Measurements from ENCODE around the gene HNRNPA0. TPM values are rescaled to one million over a fixed set of nuclear protein-coding genes. Genes with fewer than 3 reads are reported as not detected.

HNRNPA0 gene
- total and polyA plus RNA-seq, 2 of the 4 experiments (the other 2 are of a cell fraction): 5.2 to 12.2 TPM

DNA sequence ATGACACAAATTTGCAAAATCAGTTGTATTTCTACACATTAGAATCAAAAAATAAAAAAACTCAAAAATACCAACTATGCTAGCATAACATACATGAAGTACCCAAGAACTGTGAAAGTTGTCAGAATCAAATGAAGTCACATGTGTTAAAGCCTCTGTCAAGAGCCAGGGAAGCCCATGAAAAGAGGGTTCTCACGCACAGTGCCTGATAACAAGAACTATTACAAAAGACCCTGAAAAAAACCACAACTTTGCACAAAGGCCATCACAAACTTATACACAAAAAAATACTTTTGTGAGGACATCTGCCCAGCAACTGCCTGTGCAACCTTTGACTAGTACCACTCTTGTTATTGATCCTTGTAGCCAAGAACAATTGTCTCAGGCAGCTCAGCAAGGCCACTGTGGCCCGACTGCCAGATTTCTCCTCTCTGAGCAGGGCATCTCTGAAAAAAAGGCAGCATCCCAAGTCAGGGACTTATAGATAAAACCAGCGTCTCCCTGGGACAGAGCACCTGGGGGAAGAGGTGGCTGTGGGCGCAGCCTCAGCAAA lies 28.9 kb upstream of the HNRNPA0 start:
- no peak overlapping the region for H3K23ac ChIP-seq (ENCODE audit: low read depth, low read length)
- intact Hi-C loops (cut with micrococcal nuclease) (no loop called here), dilution Hi-C loops (cut with HindIII; ENCODE audit: low sequenced_read_pairs, unreplicated experiment) (no loop called here), in situ Hi-C loops (cut with MboI; ENCODE audit: low sequenced_read_pairs) (no loop called here)
- H3K4me3 ChIP-seq (ENCODE audit: insufficient read depth, low read depth, low read length): no peak overlapping the region
- TF ChIP-seq POLR2A (IDR thresholded peaks at IDR 0.05; ENCODE audit: low read depth, low read length): no peak
- TF ChIP-seq SMC3 (IDR thresholded peaks at IDR 0.05; ENCODE audit: low read depth, low read length): no peak
- no peak for TF ChIP-seq MXI1 (IDR thresholded peaks at IDR 0.05; ENCODE audit: borderline replicate concordance, low read depth, low read length)
- TF ChIP-seq, protein P1, sequence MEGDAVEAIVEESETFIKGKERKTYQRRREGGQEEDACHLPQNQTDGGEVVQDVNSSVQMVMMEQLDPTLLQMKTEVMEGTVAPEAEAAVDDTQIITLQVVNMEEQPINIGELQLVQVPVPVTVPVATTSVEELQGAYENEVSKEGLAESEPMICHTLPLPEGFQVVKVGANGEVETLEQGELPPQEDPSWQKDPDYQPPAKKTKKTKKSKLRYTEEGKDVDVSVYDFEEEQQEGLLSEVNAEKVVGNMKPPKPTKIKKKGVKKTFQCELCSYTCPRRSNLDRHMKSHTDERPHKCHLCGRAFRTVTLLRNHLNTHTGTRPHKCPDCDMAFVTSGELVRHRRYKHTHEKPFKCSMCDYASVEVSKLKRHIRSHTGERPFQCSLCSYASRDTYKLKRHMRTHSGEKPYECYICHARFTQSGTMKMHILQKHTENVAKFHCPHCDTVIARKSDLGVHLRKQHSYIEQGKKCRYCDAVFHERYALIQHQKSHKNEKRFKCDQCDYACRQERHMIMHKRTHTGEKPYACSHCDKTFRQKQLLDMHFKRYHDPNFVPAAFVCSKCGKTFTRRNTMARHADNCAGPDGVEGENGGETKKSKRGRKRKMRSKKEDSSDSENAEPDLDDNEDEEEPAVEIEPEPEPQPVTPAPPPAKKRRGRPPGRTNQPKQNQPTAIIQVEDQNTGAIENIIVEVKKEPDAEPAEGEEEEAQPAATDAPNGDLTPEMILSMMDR (conservative IDR thresholded peaks at IDR 0.05; ENCODE audit: low read depth, low read length): no peak
- no peak for TF ChIP-seq CEBPB (IDR thresholded peaks at IDR 0.05; ENCODE audit: low read depth, low read length)
- no peak for TF ChIP-seq BHLHE40 (IDR thresholded peaks at IDR 0.05; ENCODE audit: low read depth, low read length)
- TF ChIP-seq MAZ (IDR thresholded peaks at IDR 0.05; ENCODE audit: borderline replicate concordance, low read depth, low read length): no peak
- TF ChIP-seq MAFK (IDR thresholded peaks at IDR 0.05; ENCODE audit: low read depth, low read length): no peak
- TF ChIP-seq RFX5 (IDR thresholded peaks at IDR 0.05; ENCODE audit: low read depth, low read length): no peak
- no peak for TF ChIP-seq ELK1 (IDR thresholded peaks at IDR 0.05; ENCODE audit: borderline replicate concordance, low read depth, low read length)
- TF ChIP-seq RCOR1 (IDR thresholded peaks at IDR 0.05; ENCODE audit: insufficient replicate concordance, low read length): no peak
- TF ChIP-seq NFE2L2 (IDR thresholded peaks at IDR 0.05; ENCODE audit: low read depth, low read length): no peak
- TF ChIP-seq, protein P2, sequence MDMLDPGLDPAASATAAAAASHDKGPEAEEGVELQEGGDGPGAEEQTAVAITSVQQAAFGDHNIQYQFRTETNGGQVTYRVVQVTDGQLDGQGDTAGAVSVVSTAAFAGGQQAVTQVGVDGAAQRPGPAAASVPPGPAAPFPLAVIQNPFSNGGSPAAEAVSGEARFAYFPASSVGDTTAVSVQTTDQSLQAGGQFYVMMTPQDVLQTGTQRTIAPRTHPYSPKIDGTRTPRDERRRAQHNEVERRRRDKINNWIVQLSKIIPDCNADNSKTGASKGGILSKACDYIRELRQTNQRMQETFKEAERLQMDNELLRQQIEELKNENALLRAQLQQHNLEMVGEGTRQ (IDR thresholded peaks at IDR 0.05; ENCODE audit: low read depth, low read length): no peak
- TF ChIP-seq CHD1 (IDR thresholded peaks at IDR 0.05; ENCODE audit: low read depth, low read length): no peak
- TF ChIP-seq FOS (IDR thresholded peaks at IDR 0.05; ENCODE audit: low read depth, low read length): no peak
- TF ChIP-seq RAD21 (IDR thresholded peaks at IDR 0.05; ENCODE audit: low read length): no peak
- H3K79me1 ChIP-seq (ENCODE audit: low read depth in 1 of 2, low read length in 2 of 2): no peaks in the 10 kb centered on the region
- no peak overlapping the region for H2AK5ac ChIP-seq (ENCODE audit: low read depth, low read length)
- no peak overlapping the region for H2AFZ ChIP-seq (replicated peaks; ENCODE audit: low read length, poor library complexity)
- H2BK20ac ChIP-seq (ENCODE audit: low read depth, low read length): no peak overlapping the region
- no peak overlapping the region for H4K5ac ChIP-seq (ENCODE audit: low read depth, low read length)
- H4K8ac ChIP-seq (ENCODE audit: low read depth in 2 of 2, low read length in 2 of 2): no peak overlapping the region
- no TSS peak for BruUV-seq (replicated peaks)
- peaks cover 4% of the 10 kb centered on the region for H3K27me3 ChIP-seq (ENCODE audit: control insufficient read depth, insufficient read depth, low read length)
- H3K4me1 ChIP-seq (ENCODE audit: control insufficient read depth, insufficient read depth, low read length): no peaks in the 10 kb centered on the region
- no peaks in the 10 kb centered on the region for H3K9me1 ChIP-seq (ENCODE audit: insufficient read depth, low read length)
- no peak overlapping the region for H3K56ac ChIP-seq (ENCODE audit: extremely low read depth, insufficient read depth, low read length)
- H3K18ac ChIP-seq (ENCODE audit: low read depth, low read length): no peak overlapping the region
- no peak overlapping the region for H3K9ac ChIP-seq (ENCODE audit: low read depth, low read length)
- ChIA-PET POLR2A (ENCODE audit: unreplicated experiment) (no interaction called here), CTCF (no interaction called here)
- H3K4me2 ChIP-seq (ENCODE audit: low read depth, low read length): no peak overlapping the region
- H2BK120ac ChIP-seq (ENCODE audit: low read depth, low read length): no peak overlapping the region
- H2BK5ac ChIP-seq (ENCODE audit: low read depth, low read length, poor library complexity, severe bottlenecking): no peak overlapping the region
- no peaks in the 10 kb centered on the region for H3K36me3 ChIP-seq (ENCODE audit: control insufficient read depth, insufficient read depth, low read length)
- WGBS, 2 experiments (ENCODE audit: extremely low coverage in 2 of 2, insufficient read length in 1 of 2): 20% methylated on average over 1 of the region's 4 CpGs; no CpG with 5 or more reads in 1 of the 2 experiments
- DNase-seq (no peak), ATAC-seq (ENCODE audit: low read depth) (no peak)
- H2BK15ac ChIP-seq (ENCODE audit: low read depth, low read length): no peak overlapping the region
- H3K4ac ChIP-seq (ENCODE audit: low read depth, low read length): no peak overlapping the region
- H3K9me3 ChIP-seq (ENCODE audit: control insufficient read depth, insufficient read depth, low read length): no peaks in the 10 kb centered on the region
- no peaks in the 10 kb centered on the region for H4K20me1 ChIP-seq (ENCODE audit: insufficient read depth, low read length)
- H2AK9ac ChIP-seq (replicated peaks; ENCODE audit: low read depth, low read length, poor library complexity): no peak overlapping the region
- no peak overlapping the region for H4K91ac ChIP-seq (ENCODE audit: insufficient read depth, low read depth, low read length)
- H3K14ac ChIP-seq (replicated peaks; ENCODE audit: low read depth, low read length): no peak overlapping the region
- no peak overlapping the region for H3K27ac ChIP-seq (ENCODE audit: insufficient read depth, low read length)

Measured in IMR-90 (cell line).